ENCODE measurements around the gene SLC22A23. TPM values are rescaled to one million over a fixed set of nuclear protein-coding genes. Genes with fewer than 3 reads are reported as not detected.

SLC22A23 gene
- total and polyA plus RNA-seq, 2 experiments from 2014 or later, result 6.1 to 38.3 TPM

- peaks cover 4% of the 10 kb centered on the region; the same call in 1 of the 2 replicates for H3K36me3 ChIP-seq (ENCODE audit: insufficient read depth)
- H4K20me1 ChIP-seq (replicated peaks; ENCODE audit: insufficient read depth), result no peaks in the 10 kb centered on the region
- Mint-ChIP-seq H3K36me3 (ENCODE audit: low read depth) (peaks cover 84% of the 10 kb centered on the region), H3K27ac (no peak overlapping the region), H3K4me3 (no peak overlapping the region), H3K27me3 (ENCODE audit: insufficient read depth, low read depth, poor library complexity) (peaks cover 19% of the 10 kb centered on the region), H3K4me1 (peaks cover 3% of the 10 kb centered on the region; the same call in 2 of the 3 replicates), H3K9me3 (no peaks in the 10 kb centered on the region)
- H3K4me3 ChIP-seq, result no peak overlapping the region
- no peaks in the 10 kb centered on the region for H3F3A ChIP-seq (replicated peaks; ENCODE audit: low read depth)
- no peaks in the 10 kb centered on the region for H3K4me1 ChIP-seq (ENCODE audit: insufficient read depth)
- DNase-seq (ENCODE audit: low spot score) (no peak), ATAC-seq (no peak)
- no peak for TF ChIP-seq JUNB (IDR thresholded peaks at IDR 0.05; ENCODE audit: unreplicated experiment)
- TF ChIP-seq ETS1 (IDR thresholded peaks at IDR 0.05), result no peak
- TF ChIP-seq STAT1 (IDR thresholded peaks at IDR 0.05; ENCODE audit: unreplicated experiment), result no peak
- no peak for TF ChIP-seq CREB1 (CRISPR knock-in tag; IDR thresholded peaks at IDR 0.05; ENCODE audit: low read depth)
- TF ChIP-seq REST (IDR thresholded peaks at IDR 0.05; ENCODE audit: unreplicated experiment), result no peak
- no peak for TF ChIP-seq CTCF (conservative IDR thresholded peaks at IDR 0.05; ENCODE audit: low read depth in 2 of 2)
- no peak for TF ChIP-seq ZNF114 (CRISPR knock-in tag; IDR thresholded peaks at IDR 0.05)
- no peak for TF ChIP-seq POLR2AphosphoS5 (IDR thresholded peaks at IDR 0.05; ENCODE audit: low read depth)
- no peak for TF ChIP-seq ZNF331 (CRISPR knock-in tag; IDR thresholded peaks at IDR 0.05; ENCODE audit: low read depth)
- TF ChIP-seq NANOG (IDR thresholded peaks at IDR 0.05; ENCODE audit: borderline replicate concordance), result no peak
- no peak for TF ChIP-seq EZH2 (IDR thresholded peaks at IDR 0.05; ENCODE audit: low read depth, unreplicated experiment)
- no peak for TF ChIP-seq EZH2phosphoT487 (IDR thresholded peaks at IDR 0.05; ENCODE audit: unreplicated experiment)
- TF ChIP-seq ZNF462 (CRISPR knock-in tag; IDR thresholded peaks at IDR 0.05), result no peak
- no peak overlapping the region for H2AFZ ChIP-seq
- H3K27ac ChIP-seq (ENCODE audit: low read depth), result no peak overlapping the region
- no peaks in the 10 kb centered on the region for H3K27me3 ChIP-seq (ENCODE audit: insufficient read depth)
- no peaks in the 10 kb centered on the region for H3K79me2 ChIP-seq (replicated peaks; ENCODE audit: insufficient read depth)
- H3K9me2 ChIP-seq (ENCODE audit: insufficient read depth), result no peaks in the 10 kb centered on the region
- H3K4me2 ChIP-seq, result no peak overlapping the region
Observed at GRCh38 chr6:3289664-3290055, 167.2 kb downstream of the SLC22A23 start.
